ENCODE data around the gene STMN3. TPM values are rescaled to one million over a fixed set of nuclear protein-coding genes. Genes with fewer than 3 reads are reported as not detected.

STMN3 gene
- polyA plus RNA-seq, 1 experiment, result 21.8 TPM

- no peak for TF ChIP-seq CTCF (IDR thresholded peaks at IDR 0.05; ENCODE audit: low read depth, low read length)
- no peak for DNase-seq (ENCODE audit: low read depth, low spot score)
- ChIA-PET POLR2A (interaction anchor here (1.0 to 1.2 kb wide), 2 partner anchors 9 to 39 kb away, joined by 4 to 6 read pairs; partner anchors contain the start of gene STMN3), CTCF (no interaction called here)
- H3K4me3 ChIP-seq (ENCODE audit: low read depth, low read length), result no peak overlapping the region
- no peaks in the 10 kb centered on the region; the same call in 1 of the 2 replicates for H3K9me3 ChIP-seq (ENCODE audit: control insufficient read depth, insufficient read depth, low read length)
- no peaks in the 10 kb centered on the region for H3K27me3 ChIP-seq (ENCODE audit: control insufficient read depth, insufficient read depth, low read length)
- no peak overlapping the region for H3K27ac ChIP-seq (ENCODE audit: low read depth, low read length)
These were observed 38.6 kb upstream of the STMN3 start for GRCh38 chr20:63691711-63692435.

- CTCF ChIA-PET, result no interaction called here
- H3K27ac ChIP-seq (ENCODE audit: low read depth, low read length), result no peak overlapping the region
- no peak for DNase-seq (ENCODE audit: low read depth, low spot score)
- POLR2A ChIA-PET, result interaction anchor here (0.5 kb wide), 1 partner anchor 763 kb away, joined by 4 read pairs; no protein-coding TSS in a partner anchor
- TF ChIP-seq CTCF (IDR thresholded peaks at IDR 0.05; ENCODE audit: low read depth, low read length), result no peak
- H3K27me3 ChIP-seq (ENCODE audit: control insufficient read depth, insufficient read depth, low read length), result no peaks in the 10 kb centered on the region
- no peaks in the 10 kb centered on the region; the same call in 1 of the 2 replicates for H3K9me3 ChIP-seq (ENCODE audit: control insufficient read depth, insufficient read depth, low read length)
- H3K4me3 ChIP-seq (ENCODE audit: low read depth, low read length), result no peak overlapping the region
These were observed 37.9 kb upstream of the STMN3 start for GRCh38 chr20:63690898-63691710.

- H3K27ac ChIP-seq (ENCODE audit: low read depth, low read length), result no peak overlapping the region
- no peak overlapping the region for H3K4me3 ChIP-seq (ENCODE audit: low read depth, low read length)
- ChIA-PET POLR2A (no interaction called here), CTCF (no interaction called here)
- DNase-seq (ENCODE audit: low read depth, low spot score), result no peak
- no peaks in the 10 kb centered on the region for H3K27me3 ChIP-seq (ENCODE audit: control insufficient read depth, insufficient read depth, low read length)
- TF ChIP-seq CTCF (IDR thresholded peaks at IDR 0.05; ENCODE audit: low read depth, low read length), result no peak
- H3K9me3 ChIP-seq (ENCODE audit: control insufficient read depth, insufficient read depth, low read length), result no peaks in the 10 kb centered on the region; the same call in 1 of the 2 replicates
These were observed 37.0 kb upstream of the STMN3 start for GRCh38 chr20:63690003-63690897.

GRCh38 chr20:63689046-63690002 is 36.1 kb upstream of the STMN3 start:
- no peak for DNase-seq (ENCODE audit: low read depth, low spot score)
- CTCF ChIA-PET, result no interaction called here
- no peaks in the 10 kb centered on the region for H3K27me3 ChIP-seq (ENCODE audit: control insufficient read depth, insufficient read depth, low read length)
- no peaks in the 10 kb centered on the region; the same call in 1 of the 2 replicates for H3K9me3 ChIP-seq (ENCODE audit: control insufficient read depth, insufficient read depth, low read length)
- no peak overlapping the region for H3K27ac ChIP-seq (ENCODE audit: low read depth, low read length)
- POLR2A ChIA-PET, result interaction anchor here (1.2 kb wide), 1 partner anchor 11 kb away, joined by 3 read pairs; no protein-coding TSS in a partner anchor
- TF ChIP-seq CTCF (IDR thresholded peaks at IDR 0.05; ENCODE audit: low read depth, low read length), result no peak
- H3K4me3 ChIP-seq (ENCODE audit: low read depth, low read length), result no peak overlapping the region
